Adipose tissue (tissue), 3 donors: Measurements from ENCODE around the gene ST3GAL2. TPM values are rescaled to one million over a fixed set of nuclear protein-coding genes. Genes with fewer than 3 reads are reported as not detected.
"Not testable (repeated sequence)": the region's sequence is repeated elsewhere in the genome, so short reads cannot be mapped to it uniquely, and the experiment has no call there.

Experiments used
- H3K27ac ChIP-seq: one replicate; pipeline ENCODE4 v1.5.1; 2013; ENCODE audit warnings: low read depth, low read length
- WGBS, 3 donors: extraction: QIAGEN DNeasy Blood & Tissue Kit; methylation state at CpG; one replicate each; pipeline ENCODE4 v1.1.7; 2013; 5-methylcytosine and 5-hydroxymethylcytosine counted together
- polyA plus RNA-seq, 3 donors: library from polyadenylated mRNA; stranded (reverse); fragments of 200-250 nt; gene quantifications; one replicate each; pipeline ENCODE4 v1.2.3, GENCODE V29; 2013
- donor health status: healthy with polysubstance abuse.
- donor health status: Bipolar disorder and iron deficiency.
- donor health status: healthy.

Gene ST3GAL2
- polyA plus RNA-seq, 3 donors = 3.3 to 11.9 (median 10.5) TPM

DNA sequence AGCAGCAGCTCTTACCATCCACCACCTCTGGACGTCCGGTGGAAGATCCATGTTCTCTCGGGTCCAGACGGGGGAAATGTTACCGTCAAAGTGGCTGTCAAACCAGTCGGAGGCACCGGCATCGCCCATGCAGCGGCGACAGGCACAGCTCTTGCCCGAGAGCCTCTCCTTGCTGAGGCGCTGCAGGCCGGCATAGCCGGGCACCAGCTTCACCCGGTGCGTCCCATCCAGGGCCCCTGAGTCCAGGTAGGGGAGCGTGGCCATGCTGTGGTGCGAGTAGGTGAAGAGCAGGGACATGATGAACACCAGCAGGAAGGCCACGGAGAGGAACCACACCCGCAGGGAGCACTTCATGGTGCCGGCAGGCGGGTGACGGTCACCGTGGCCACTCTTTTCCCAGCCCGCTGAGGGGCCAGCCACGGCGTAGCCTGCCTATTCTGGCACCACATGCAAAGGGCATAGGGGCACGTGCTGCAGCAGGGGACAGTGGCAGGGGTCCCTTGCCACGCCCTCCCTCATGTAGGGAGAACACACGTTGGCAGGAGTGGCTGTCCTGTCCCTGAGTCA lies 40.6 kb downstream of the ST3GAL2 start:
- WGBS, 3 donors = 85 to 94% (median 93%) methylated on average over 25 to 30 of the region's 30 CpGs
- H3K27ac ChIP-seq = no peak overlapping the region

DNA sequence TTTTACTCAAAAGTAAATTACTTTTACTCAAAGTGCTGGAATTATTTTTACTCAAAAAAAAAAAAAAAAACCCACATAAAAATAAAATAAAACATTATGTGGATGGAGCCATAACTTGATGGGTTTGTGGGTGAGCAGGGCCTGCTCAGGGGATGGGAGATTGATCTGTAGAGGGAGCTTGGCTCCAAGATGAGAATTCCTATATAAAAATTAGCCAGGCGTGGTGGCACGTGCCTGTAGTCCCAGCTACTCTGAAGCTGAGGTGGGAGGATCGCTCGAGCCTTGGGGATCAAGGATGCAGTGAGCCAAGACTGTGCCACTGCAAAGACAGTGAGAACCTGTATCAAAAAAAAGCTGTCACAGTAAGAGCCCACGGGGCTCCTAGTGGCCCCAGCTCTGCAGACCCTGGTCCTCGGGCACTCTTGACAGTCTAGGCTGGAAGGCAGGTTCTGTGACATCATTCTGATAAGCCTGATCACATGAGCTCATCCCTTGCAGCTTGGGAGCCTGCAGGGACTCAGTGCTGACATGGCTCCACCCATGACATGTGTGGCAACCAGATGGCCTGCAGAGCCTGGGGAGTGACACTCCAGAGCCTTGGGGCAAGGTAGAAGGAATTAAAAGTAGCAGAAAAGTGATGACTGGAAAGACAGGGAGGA lies 42.5 kb downstream of the ST3GAL2 start:
- H3K27ac ChIP-seq = no peak overlapping the region
- WGBS, 3 donors = 73 to 91% (median 79%) methylated on average over 6 of the region's 6 CpGs

DNA sequence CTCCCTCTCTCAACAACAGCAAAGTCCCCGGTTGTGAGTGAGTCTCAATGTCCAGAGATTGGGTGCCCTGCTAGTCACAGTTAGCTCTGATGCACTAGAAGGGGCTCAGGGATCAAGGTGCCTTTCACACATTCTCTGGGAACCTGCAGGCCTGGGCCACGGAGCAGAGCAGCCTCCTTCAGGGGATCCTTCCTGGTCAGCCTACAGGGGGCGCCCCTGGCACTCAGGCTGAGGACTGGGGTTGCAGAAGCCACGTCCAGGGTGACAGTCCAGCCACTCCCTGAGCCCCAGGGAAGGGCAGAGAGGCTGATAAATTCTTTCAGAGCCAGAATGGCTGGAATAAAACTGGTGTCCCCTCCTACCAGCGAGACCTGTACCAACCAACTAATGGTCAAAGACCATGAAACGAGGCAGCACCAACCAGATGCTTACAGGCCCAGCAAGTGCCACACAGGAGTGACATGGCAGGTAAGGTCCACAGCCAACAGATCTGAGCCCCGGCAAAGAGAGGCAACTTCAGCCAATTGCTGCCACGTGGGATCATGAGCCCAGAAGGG lies 43.5 kb downstream of the ST3GAL2 start:
- H3K27ac ChIP-seq = no peak overlapping the region
- 45 to 68% (median 58%) methylated on average over 8 of the region's 8 CpGs for WGBS, 3 donors

DNA sequence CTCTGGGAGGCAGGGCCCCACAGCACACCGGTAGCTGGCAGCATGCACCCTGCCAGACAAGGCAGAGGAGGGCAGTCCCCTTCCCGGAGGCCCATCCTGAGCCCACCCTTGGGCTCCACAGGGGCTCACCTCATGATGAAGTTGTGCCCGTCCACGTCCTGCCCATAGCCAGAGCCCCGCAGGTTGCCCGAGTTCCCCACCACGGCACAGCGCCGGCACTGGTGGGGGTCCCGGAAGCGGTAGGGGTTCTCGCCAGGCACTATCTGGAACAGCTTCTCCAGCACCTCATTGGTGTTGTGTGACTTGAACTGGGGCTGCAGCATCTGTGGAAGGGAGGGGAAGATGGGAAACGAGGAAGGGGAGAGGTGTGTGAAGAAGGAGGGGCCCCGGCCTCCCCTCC lies 44.0 kb downstream of the ST3GAL2 start:
- H3K27ac ChIP-seq = no peak overlapping the region
- WGBS, 3 donors = 90 to 96% (median 92%) methylated on average over 13 to 14 of the region's 14 CpGs

DNA sequence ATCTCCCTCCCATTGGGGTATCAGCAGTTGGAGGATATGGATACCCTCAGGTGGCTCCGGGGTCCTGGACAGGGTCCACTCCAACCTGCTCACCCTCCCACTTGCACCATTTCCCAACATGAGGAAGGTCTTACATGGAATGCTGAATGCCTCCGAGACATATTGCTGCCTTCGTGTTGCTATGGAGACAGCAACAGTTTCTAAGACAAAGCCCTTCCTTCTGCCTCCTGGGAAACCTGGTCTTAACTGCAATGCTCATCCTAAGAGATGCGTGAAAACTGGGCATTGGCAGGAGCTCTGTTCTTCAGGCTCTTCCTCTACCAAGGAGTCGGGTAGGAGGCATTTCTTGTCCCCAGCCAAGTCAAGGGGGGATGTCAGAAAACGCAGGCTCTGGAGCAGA lies 45.2 kb downstream of the ST3GAL2 start:
- WGBS, 3 donors = 87 to 95% (median 91%) methylated on average over 6 of the region's 6 CpGs
- no peak overlapping the region for H3K27ac ChIP-seq

DNA sequence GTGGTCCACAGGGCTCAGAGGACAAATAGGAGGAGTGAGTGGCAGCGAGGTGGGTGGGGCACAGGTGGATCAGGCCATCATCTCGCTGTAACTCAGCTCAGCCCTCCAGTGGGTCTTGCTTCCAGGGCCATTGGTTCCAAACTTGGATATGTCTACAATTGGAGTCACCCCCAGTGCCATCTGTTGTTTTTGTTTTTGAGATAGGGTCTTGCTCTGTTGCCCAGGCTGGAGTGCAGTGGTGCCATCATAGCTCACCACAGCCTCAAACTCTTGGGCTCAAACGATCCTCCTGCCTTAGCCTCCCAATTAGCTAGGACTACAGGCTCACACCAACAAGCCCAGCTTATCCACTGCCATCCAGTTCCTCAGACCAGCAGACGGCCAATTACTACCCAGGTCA lies 46.3 kb downstream of the ST3GAL2 start:
- no peak overlapping the region for H3K27ac ChIP-seq
- 90 to 98% (median 96%) methylated on average over 4 of the region's 4 CpGs for whole genome bisulfite sequencing, 3 donors

DNA sequence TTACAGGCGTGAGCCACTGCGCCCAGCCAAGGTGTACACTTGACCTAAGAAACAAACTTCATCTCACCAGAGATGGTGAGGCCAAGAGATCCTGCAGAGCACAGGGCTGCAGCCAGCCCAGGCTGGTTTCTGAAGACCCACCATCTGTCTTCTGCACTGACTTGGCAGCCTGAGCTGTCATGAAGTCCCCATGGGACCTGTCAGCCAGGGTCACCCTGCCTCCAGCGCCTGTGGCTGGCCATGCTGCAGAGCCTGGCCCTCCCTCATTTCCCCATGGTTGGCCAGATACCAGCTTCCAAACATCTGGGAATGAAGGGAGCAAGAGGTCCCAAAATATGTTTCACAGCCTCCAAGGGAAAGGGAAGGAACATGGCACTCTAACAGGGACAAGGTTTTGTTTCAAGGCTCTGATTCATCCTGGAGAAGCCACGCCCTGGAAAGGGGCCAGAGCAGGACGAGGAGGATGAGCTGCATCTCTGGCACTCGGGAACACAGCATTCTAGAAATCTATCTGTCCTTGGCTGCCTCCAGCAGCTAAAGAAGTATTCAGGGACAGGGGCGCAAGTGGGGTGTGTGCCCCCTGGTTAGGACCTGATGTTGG lies 46.9 kb downstream of the ST3GAL2 start:
- no peak overlapping the region for H3K27ac ChIP-seq
- WGBS, 3 donors = 64 to 88% (median 73%) methylated on average over 7 of the region's 7 CpGs

DNA sequence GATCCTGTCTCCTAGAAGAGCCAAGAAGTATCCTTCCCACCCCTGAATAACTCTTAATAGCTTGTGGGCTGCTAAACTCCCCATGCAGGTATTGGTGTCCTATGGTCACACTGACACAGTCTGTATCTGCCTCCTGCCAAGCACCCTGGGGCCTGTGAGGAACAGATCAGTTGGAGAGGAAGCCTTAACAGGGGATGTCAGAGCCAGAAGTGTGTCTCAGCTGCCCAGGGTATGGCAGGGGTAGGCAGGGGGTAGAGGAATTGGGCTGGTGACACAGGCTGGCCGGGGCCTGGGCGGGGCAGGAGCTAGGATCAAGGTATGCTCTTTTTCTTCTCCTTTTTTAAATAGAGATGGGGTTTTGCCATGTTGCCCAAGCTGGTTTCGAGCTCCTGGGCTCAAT lies 47.5 kb downstream of the ST3GAL2 start:
- no peak overlapping the region for H3K27ac ChIP-seq
- 90 to 100% (median 96%) methylated on average over 3 of the region's 3 CpGs for WGBS, 3 donors

DNA sequence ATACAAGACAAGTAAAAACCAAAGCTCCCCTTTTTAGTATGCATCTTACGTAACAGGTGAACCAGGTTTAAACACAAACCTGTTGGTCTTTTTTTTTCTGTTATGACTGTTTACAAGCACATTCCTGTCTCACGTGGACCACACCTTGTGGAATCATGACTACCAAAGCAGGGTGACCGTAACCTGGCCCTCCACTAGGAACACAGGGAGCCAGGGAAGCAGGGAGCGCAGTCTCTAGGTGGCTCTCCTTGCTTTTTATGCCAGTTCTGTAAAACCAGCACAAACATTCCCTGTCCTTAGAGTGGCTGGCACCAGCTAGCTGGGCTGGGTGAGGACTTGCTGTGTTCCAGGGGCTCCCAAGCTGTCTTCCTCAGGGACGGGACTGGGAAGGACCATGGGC lies 48.1 kb downstream of the ST3GAL2 start:
- H3K27ac ChIP-seq = no peak overlapping the region
- WGBS, 3 donors = 90 to 98% (median 97%) methylated on average over 5 of the region's 5 CpGs

DNA sequence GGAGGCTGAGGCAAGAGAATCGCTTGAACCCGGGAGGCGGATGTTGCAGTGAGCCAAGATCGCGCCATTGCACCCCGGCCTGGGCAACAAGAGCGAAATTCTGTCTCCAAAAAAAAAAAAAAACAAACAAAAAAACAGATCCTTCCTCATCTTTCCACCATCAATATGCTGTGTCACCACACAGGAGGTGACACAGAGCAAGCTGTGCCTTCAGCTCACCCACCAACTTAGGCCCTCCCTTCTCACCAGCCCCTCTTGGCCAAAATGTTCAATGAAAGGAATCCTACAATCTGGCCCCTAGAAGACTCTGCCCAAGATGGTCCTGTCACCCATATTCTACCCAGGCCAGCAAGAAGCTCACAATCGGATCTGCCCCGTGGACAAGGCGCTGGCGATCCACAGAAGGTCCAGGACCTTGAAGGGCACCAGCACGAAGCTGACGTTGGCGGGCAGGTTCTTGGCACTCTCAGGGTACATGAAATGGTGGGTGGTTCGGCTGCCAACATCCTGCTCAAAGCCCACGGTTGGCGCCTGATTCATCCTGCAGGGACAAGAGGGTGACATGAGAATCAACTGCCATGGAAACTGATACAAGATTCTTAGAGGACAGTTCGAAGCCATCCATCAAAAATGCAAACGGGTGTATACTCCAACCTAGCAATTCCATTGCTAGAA lies 50.8 kb downstream of the ST3GAL2 start:
- WGBS, 3 donors = 92 to 95% (median 92%) methylated on average over 19 of the region's 19 CpGs
- no peak overlapping the region for H3K27ac ChIP-seq

DNA sequence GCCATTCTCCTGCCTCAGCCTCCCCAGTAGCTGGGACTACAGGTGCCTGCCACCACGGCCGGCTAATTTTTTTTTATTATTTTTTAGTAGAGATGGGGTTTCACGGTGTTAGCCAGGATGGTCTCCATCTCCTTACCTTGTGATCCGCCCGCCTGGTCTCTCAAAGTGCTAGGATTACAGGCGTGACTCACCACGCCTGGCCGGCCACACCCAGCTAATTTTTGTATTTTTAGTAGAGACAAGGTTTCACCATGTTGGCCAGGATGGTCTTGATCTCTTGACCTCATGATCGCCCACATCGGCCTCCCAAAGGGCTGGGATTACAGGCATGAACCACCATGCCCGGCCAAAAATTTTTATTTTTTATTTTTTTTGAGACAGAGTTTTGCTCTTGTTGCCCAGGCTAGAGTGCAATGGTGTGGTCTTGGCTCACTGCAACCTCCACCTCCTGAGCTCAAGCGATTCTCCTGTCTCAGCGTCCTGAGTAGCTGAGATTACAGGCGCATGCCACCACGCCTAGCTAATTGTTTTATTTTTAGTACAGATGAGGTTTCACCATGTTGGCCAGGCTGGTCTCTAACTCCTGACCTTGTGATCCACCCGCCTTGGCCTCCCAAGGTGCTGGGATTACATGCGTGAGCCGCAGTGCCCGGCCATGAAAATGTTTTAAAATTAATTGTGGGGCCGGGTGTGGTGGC lies 52.5 kb downstream of the ST3GAL2 start:
- 93 to 96% (median 94%) methylated on average over 20 of the region's 20 CpGs for WGBS, 3 donors
- H3K27ac ChIP-seq = not testable (repeated sequence)

DNA sequence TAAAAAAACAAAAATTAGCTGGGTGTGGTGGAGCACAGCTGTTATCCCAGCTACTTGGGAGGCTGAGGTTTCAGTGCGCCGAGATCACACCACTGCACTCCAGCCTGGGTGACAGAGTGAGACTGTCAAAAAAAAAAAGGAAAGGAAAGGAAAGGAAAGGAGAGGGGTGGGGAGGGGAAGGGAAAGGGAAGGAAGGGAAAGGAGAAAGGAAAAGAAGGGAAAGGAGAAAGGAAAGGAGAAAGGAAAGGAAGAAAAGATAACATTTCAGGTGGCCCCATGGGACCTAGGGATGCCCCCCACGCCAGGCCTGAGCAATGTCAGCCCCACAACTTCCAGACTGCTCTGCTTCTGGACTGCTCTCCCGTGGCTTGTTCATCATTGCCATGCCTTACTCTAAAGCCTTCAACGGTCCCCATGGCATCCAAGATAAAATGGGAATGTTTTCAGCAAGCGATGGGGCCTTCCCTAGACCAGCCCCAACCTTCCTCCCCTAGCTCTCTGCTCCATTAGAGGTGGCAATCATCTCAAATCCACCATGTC lies 55.4 kb downstream of the ST3GAL2 start:
- WGBS, 3 donors = 87 to 95% (median 94%) methylated on average over 6 of the region's 6 CpGs
- H3K27ac ChIP-seq = no peak overlapping the region

DNA sequence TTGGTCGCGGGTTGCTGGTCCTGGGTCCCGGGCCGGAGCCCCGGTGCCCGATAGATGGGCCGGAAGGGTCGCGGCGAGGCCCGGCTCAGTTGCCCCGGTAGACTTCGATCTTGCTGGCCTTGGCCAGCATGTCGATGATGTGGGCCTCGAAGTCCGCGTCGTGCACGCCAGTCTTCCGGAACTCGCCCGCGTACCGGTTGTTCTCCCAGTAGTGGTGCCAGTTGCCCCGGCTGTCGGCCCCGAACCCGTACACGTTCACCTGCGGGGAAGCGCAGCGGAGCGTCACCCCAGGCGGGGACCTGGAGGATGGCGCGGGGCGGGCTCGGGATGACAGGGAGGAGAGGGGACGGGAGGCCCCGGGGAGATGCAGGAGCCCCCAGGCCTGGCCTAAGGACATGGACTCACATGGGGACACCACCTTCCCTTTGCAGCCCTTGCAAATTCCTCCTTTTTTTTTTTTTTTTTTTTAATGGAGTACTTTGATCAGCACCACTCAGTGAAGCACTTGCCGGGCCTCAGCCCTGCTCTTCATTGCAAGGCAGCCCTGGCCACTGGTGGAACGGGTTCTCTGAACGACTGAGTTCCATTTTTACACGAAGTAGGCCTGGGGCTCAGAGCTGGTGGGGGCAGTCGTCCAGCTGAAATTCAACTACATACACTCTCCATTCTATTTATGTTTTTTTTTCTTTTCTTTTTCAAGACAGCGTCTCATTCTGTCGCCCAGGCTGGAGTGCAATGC lies 57.1 kb downstream of the ST3GAL2 start:
- H3K27ac ChIP-seq = peak overlapping the region; percentile 42
- whole genome bisulfite sequencing, 3 donors = 18 to 25% (median 25%) methylated on average over 47 of the region's 47 CpGs

DNA sequence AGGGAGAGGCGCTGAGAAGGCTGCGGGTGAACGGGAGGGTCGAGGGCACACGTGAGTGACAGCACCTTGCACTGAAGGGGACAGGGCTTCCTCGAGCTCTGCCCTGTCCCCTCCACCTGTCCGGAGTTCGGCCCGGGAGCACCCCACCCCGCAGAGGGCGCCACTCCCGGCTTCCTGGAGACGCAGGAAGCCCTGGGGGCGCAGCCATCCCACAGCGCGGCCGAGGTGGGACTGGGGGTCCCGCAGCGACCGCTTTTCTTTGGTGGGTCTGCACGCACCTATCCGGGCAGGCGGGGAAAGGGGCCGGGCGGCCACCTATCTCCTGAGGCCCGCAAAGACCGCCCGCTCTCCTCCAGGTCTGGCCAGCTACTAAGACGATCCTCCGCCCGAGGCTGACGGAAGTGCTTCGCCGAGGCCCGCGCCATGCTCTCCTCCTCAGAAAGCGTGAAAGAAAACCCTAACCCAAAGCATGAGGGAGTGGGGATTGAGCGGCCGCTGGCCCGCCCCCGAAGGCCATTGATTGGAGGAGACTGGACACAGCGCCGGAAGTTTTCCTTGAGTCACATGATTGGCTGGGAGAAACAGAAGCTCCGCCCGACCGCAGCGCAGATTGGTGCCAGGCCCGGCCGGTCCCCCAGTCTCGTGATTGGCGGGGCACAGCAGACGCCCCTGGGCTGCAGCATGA lies 57.8 kb downstream of the ST3GAL2 start:
- 1 to 3% (median 3%) methylated on average over 40 to 52 of the region's 52 CpGs for WGBS, 3 donors
- H3K27ac ChIP-seq = no peak overlapping the region

DNA sequence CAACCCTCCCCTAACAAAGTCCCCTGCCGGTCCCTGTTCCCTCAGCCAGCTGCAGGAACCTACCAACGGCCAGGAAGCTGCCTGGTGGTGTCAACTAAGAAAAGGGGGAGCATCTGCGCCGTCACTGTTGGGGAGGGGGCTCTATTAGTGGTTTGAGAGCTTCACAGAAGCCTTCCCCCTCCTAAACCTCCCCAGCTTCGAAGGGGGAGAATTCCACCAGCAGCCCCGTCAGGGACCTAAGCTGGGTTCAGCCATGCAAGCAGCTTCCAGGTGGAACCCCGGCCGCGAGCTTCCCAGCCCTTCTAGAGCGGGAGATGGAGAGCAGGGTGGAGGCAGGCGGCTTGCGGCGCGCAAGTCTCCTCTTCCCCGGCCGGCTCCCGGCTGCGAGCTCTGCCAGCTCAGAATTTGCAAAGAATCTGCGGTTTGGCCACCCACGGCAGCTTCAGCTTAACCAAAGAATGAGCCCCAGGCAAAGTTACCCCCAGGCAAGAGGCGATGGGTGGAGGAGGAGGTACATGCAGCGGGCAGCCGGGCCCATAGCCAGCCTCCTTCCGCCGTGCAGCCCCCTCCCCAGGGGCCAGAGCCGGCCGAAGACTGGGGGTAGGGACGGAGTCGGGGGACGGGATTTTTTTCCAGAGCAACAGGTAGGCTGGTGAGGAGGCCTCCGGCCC lies 58.5 kb downstream of the ST3GAL2 start:
- WGBS, 3 donors = 2 to 7% (median 4%) methylated on average over 31 of the region's 31 CpGs
- no peak overlapping the region for H3K27ac ChIP-seq

DNA sequence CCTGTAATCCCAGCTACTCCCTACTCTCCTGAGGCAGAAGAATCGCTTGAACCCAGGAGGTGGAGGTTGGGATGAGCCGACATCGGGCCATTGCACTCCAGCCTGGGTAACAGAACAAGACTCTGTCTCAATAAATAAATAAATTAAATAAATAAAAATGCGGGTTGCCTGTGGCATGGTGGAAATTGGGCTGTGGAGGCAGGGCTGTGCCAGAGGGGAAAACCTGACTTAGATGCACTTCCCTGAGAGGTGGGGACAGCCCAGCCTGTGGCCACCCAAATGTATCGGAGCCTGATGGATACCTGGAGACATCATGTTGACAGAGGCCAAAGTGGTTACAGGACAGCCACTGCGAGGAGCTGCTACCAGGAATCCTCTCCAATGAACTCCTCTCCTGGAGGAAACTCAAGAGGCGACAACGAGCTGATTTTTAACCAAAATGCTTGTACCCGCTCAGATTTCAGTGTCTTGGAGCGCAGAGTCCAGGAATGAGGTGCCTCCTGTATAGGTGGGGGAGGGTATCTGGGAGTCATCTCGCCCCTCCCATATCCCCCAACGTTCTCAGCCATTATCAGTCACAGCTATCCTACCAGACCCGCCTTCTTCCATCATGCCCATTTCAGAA lies 59.9 kb downstream of the ST3GAL2 start:
- H3K27ac ChIP-seq = no peak overlapping the region
- WGBS, 3 donors = 86% methylated on average over 13 of the region's 13 CpGs
